Hematopoietic multipotent progenitor cell treated with erythropoietin and hydrocortisone succinate and interleukin-3 and kit ligand, for 4 days (in vitro differentiated cells): Measurements from ENCODE around the gene FXR1.
"Not testable (repeated sequence)": the region's sequence is repeated elsewhere in the genome, so short reads cannot be mapped to it uniquely, and the experiment has no call there.

Experiments
- DNase-seq: peaks from one replicate; pipeline ENCODE4 v3.0.0-alpha.2; 2015

The FXR1 gene

DNA sequence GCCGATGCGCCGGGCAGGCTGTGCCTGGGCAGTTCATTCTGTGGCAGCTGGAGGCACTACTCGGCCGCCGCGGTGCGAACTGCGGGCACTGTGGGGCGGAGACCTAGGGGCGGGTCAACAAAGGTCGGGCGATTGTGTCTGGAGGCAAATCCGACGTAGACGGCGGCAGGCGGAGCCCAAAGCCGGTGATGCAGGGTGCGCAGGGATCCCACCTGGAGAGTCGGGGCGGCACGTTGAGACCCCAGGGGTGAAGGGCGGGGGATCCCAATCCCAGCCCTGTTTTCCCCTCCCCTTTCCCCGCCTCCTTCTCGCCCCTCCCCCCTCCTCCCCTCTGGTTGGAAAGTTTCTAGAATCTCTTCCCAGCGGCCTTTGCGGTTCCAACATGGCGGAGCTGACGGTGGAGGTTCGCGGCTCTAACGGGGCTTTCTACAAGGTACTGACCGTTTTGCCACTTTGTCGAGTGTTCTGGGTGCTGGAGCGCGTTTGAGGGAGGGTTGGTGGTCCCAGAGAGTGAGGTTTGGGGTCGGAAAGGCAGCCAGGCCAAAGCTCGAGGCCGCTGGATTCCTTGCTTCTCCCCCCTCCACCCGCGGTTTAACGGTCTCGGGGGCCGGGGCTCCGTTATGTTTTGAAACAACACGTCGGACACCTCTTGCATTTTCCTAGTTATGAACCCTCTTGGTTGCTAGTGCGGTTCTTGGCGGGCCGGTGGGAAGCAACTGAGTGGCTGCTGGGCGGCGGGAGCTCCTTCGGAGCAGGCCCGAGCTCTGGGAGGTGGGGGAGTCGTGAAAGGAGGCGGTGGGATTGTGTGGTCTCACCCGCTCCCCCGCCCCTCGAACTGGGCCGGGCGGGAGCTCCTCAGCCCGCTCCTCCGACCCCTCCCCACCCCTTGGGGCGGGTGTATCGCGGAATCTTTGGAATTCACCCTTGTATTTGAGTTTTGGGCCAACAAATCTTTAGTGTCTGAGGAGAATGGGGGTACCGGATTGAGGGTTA is at the start of gene FXR1:
FXR1 (plus strand) TSS at position 367 of the 993 bp plus-strand sequence; CDS start at position 383, 16 bp downstream.
- peak; percentile 97 for DNase-seq

DNA sequence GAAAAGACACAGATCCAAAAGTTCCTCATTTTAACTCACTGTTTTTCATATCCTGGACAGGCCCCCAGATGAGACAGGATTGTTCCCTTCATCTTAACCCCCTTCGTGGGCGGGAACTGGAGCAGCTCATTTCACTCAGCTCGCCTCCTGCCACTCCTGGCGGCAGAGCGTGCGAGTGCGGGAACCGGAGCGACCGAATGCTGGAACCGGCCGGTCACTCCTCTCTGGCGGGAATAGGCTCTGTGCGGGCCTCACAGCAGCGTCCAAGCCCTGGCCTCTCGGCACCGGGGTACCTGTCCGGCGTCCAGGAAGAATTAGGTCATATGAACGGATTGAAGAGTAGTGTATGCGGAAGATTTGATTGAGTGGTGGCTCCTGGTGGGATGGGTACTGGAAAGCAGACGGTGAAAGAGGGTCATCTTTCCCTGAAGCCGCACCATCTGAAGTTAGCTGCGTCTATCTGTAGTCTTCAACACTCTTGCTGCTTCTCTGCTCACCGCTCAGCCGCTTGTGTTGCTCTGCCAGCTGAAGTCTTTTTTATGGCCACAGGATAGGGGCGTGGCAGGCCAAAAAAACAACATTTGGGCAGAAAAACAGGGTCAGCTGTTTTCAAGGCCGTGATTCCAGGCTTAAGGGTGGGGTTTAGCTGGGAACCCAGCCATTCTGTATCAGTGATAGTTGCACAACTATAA is 42.3 kb upstream of the FXR1 start:
- peak; percentile 7 for DNase-seq

DNA sequence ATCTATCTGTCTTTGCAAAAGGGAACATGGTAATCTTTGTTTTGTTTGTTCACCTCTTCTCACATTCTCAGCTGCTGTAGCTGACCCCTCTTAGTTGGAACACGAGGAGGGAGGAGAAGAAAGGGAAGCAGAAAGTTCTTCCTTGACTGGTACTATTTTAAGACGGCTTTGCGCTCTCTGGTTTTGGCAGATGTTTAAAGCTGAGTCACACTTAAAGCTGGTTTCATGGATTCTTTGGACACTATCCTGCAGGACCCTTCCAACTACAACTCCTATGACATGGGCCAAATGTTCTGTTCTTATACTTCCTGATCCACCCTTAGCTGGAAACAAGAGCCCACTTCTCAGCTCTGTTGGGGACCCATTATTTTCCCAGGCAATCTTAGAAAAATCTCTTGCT is 40.6 kb upstream of the FXR1 start:
- DNase-seq: no peak

DNA sequence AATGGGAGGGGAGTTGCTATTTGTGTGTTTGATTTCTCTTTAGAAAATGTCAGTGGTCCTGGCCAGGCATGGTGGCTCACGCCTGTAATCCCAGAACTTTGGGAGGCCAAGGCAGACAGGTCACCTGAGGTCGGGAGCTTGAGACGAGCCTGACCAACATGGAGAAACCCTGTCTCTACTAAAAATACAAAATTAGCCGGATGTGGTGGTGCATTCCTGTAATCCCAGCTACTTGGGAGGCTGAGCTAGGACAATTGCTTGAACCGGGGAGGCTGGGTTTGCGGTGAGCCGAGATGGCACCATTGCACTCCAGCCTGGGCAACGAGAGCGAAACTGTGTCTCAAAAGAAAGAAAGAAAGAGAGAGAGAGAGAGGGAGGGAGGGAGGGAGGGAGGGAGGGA is 40.0 kb upstream of the FXR1 start:
- not testable (repeated sequence) for DNase-seq

DNA sequence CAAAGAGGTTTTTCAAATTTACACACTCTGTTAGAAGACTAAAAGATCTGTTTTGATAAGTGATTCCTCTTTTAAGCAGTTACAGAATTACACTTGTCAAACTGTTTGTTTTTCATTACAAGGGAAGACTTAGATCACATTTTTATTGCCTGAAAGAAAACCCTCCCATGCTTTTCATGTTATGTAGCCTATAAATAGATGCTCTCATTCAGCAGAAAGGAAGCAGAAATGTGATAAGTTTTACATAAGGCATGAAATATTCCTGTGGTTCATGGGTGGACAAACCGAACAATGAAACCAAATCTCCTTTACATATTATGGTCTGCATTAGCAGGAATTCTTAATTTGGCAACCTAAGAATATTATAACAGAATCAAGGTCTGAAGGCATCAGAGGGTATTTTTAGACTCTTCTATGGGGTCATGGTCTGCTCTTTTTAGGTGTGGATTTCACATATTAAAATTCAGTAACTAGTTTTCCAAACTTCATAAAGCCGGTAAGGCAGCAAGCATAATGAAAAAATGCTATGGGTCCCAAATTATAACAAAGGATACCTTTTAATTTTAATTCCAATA is 37.3 kb upstream of the FXR1 start:
- DNase-seq: no peak

DNA sequence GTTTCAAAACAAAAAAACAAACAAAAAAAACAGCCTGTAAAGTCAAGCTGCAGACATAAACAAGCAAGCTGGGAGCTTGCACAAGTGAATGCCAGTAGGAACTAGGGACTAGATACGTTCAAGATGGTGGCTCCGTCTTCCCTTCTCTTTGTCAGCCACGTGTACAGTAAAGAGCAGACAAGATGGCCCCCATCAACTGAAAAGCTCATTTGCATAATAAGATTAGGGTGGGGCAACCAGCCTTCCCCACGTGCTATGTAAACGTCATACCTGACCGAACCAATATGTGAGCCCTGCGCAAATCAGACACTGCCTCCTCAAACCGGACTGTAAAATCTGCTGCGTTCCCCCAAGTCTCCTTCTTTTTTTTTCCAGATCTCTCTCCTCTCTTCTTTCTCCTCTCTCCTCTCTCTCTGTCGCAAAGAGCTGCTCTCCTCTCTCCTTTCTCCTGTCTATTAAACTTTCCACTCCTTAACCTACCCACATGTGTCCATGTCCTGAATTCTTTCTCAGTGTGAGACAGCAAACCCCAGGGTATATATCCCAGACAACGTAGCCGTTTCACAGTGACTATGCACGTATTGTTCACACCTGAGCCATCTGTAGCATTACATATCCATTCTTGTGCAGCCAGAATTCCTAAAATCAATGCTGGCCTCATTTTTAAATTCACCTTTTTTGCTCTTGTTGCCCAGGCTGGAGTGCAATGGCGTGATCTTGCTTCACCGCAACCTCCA is 31.2 kb upstream of the FXR1 start:
- DNase-seq: no peak

DNA sequence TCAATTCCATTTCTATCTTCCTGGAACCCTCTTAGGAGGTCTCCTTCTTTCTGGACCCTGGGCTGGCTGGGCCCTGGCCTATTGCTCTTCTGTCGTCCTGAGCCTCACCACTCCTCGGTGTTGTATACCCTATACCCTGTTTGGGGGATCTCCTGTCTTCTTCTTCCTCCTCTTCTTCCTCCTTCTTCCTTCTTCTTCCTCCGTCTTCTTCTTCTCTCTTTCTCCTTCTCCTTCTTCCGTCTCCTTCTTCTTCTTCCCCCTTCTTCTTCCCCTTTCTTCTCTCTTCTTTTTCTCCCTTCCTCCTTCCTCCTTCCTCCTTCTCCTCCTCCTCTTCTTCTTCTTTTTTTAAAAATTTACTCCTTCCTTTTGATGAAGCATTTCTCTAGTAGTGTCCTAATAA is 30.4 kb upstream of the FXR1 start:
- no peak for DNase-seq

DNA sequence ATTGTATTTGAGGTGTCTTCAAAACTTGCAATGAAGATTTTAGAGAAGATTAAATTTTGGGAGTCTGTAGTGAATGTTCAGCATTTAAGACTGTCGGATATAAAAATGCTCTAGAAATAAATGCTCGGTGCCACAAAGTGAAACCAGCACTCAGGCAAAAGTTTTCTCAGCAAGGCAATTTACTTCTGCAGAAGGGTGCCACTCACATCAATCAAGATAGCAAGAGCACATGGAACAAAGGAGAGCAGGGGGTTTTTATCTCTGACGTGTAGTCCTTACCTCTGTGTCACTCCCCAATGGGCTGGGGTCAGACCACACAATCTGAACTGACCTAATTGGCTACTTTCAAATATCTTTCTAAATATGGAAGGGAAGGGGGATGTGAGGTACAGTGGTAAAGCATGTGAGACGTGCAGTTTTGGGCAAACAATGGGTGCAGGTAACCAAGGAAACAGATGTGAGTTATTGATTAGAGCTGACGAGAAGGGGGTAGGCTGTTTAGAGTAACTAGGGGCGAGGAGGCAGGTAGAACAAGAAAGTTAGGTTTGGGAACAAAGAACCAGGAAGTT is 23.4 kb upstream of the FXR1 start:
- no peak for DNase-seq

DNA sequence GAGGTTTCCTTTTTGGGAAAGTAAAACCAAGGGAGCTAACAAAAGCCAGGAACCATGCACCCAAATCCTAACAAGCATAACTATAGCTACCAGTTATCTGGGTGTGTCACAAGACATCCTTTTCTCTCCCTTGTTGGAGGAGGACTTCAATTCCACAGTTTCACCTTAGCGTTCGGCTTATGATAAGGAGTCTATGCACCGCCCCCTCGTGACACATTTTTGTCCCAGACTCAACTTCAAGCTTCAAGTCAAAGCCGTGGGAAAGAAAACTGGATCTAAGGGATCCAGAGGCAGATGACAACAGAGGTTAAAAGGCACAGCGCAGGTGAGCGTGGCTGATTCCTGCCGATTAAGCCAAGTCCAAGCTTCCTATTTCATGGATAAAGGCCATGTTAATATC is 13.9 kb upstream of the FXR1 start:
- no peak for DNase-seq

DNA sequence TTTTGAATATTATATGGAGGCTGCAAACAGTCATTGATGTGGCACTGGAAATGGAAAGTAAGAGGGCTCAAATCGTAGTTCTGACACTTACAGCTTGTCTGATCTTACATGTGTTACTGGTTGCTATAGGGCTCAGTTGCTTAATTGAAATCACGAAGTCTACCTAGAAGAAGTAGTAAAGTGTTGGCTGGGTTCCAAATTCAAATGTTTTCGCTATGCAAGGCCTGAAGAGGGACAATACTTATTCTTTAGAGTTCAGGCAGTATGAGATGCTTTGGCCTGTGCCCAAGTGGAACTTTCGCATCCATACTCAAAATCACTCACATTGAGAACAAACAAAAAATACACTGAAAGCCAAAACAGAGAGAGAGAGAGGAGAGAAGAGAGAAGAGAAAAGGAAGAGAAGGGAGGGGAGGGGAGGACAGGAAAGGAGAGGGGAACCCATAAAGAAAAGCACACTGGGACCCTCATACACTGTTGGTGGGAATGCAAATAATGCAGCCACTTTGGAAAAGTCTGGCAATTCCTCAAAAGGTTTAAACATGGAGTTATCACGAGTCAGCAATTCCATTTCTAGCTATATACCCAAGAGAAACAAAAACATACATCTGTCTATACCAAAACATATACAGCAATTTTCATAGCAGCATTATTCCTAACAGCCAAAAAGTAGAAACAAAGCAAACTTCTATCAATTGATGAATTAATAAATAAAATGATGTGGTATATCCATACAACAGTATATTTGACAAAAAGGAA is 2.9 kb upstream of the FXR1 start:
- DNase-seq: no peak

DNA sequence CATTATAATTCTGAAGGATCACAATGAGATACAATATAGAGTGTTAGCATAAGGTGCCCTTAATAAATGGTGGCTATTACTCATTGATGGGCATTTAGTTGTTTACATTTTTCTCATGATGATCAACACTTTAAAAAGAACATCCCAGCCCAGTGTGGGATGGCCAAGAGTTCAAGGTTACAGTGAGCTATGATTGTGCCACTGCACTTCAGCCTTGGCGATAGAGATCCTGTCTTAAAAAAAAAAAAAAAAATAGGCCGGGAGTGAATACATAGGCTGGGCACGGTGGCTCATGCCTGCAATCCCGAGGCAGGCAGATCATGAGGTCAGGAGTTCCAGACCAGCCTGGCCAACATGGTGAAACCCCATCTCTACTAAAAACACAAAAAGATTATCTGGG is 1.6 kb upstream of the FXR1 start:
- no peak for DNase-seq

DNA sequence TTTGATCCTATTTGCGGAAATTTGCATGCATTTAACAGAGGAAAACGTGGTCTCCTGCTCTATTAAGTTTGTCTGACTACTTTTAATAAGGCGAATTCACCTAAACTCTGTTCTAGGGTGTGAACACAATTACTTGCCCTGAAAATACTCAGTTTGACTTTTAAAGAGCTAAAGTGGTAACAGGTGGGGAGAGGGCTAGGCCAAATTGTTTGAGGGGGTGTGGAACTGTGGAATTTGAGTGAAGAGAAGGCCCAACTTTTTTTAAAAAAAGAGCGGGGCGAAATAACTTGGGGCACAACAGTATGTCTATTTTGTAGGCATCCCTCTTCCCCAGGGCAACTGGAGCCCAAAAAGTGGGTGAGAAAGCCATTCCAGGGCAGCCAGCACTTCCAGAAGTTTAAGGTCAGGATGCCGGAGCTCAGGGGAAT is 580 bp upstream of the FXR1 start:
- no peak for DNase-seq

DNA sequence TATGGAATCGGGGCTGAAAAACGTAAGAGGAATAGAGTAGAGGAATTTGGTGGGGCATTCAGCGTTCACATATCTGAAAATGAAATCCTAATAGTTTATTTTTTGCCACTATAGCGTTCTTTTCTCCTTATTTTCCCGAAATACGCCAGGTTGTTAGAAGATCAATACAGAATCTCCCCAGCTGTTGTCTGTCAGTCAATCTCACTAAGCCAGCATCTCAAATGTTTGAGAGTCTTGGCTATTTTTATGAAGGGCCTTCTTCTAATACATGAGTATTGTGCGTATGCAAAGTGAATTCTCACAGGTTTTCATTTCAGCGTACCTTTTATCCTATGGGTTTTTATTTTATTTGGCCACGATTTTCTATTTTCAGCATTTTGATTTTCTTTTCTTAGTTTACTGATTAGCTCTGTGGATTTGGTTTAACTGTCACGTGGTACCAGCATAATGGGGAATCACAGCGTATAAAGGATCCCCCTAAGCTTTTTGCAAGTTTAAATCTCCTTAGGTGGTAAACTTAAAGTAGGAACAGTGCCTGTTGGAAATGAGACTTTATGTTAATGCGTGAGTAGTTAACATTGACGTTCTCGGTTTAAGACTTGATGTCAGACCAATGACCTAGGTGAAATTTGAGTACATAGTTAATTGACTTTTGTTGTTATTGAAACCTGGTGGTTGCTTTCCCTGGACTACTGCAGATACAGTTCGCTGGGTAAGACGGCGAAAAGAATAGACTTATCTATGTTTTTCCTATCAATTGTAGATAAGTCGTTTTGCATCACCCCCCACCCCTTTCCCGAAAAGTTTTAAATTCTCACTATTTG is 1.3 kb downstream of the FXR1 start:
- no peak for DNase-seq

DNA sequence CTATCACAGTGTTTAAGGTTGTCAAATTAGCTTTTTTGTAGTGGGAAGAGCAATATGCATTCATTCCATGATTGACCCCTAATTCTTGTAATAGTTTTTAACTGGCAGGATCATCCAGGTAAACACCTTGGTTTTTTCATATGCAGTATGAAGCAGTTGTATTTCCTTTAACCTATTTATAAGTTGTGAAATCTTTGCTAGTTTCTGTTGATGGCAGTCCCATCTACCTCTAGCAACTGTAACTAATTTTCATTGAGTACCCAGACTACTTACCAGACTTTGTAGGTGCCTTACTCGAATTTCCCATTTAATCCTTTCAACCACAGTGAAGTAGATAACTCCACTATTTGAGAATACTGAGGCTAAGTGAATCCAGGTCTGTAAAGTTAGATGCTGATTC is 6.1 kb downstream of the FXR1 start:
- no peak for DNase-seq

DNA sequence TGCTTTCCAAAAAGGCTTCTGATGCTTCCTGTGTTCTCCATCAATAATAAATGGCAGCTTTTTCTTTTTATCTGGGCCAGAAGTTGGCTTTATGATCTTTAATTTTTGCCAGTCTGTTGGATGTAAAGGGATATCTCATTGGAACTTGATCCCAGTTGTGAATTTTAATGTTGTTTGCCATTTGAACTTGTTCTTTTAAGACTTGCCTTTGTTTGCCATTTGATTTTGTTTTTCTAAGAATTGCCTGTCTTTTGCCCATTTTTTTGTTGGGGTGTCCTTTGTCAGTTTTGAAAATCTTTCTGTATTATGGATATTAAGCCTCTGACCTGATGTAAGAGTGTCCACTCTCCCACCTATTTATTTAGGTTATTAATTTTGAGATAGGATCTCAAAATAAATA is 9.8 kb downstream of the FXR1 start:
- no peak for DNase-seq

DNA sequence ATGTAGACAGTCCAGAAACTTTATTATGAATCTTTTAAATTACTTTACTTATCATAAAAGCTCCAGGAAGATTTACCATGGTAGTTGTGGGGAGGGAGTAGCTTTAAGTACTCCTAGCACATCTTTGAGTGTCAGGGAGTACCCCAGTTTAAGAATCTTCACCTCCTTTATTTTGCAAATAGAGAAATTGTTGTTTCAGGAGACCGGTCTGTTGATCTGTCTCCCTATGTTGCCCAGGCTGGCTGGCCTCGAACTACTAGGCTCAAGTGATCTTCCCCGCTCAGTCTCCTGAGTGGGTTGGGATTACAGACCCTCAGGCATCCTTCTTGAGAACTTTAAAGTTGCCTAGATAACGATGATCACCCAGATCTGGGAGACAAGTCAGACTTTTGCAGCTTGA is 11.1 kb downstream of the FXR1 start:
- no peak for DNase-seq

DNA sequence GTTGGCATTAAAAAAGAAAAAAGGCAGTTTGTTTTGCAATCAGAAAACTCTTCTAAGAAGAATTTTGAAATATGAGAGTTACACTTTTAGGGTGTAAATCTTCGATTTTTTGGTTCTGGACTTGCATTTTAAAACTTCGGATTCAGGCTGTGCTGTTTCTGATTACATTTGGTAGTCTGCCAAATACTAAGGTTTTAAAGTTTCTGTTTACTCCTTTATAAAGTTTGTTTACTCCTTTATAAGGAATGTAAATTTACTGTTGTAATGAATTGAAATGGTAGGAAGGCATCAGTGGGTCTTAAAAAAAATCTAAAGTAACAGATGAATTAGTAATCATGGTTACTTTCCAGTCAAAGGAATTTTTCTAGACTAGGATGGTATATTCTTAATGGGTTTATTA is 14.1 kb downstream of the FXR1 start:
- DNase-seq: no peak

DNA sequence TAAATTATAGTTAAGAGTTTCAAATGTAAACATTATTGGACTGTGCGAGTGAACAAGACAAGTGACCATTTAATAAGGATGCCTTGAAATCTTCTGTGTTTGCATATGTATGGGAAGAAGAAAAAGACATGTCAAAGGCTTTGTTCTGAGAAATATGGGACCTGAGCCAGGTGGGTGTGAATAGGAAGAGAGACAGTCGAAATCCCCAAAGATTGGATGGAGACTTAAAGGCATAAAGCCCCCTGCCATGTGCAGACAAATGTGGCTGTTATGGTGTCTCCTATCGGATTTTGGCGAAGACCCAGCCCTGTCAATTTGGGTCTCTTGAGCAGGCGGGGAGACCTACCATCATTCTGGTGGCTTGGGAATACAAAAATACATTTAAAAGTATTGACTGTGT is 16.9 kb downstream of the FXR1 start:
- DNase-seq: no peak

DNA sequence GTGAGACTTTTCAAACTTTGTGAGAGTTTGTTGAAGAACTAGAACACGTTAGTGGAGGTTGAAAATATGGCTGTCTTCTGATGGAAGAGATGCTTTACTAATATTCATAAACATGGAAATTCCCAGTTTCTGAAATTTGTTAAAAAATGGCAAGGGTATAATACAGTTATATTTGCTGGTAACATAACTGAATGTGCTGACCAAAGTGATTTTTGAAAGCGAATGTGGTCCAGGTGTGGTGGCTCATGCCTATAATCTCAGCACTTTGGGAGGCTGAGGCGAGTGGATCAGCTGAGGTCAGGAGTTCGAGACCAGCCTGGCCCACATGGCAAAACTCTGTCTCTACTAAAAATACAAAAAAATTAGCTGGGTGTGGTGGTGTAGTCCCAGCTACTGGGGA is 18.1 kb downstream of the FXR1 start:
- DNase-seq: no peak

DNA sequence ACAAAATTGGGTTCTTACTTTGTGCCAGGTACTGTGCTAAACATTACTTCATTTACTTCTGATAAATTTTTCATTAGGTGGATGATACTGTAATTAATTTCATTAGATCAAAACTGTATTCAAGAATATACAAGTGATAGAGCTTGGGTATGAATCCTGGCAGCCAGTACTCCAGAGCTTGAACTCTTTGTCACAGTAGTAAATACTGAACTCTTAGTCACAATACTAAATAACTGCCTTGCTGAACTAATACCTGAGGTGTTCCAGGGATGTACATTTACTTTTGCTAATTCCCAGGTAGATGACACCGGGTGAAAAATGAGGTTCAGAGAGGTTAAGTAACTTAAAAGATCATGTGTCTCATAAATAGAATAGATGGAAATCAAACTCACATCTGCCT is 20.3 kb downstream of the FXR1 start:
- DNase-seq: no peak

DNA sequence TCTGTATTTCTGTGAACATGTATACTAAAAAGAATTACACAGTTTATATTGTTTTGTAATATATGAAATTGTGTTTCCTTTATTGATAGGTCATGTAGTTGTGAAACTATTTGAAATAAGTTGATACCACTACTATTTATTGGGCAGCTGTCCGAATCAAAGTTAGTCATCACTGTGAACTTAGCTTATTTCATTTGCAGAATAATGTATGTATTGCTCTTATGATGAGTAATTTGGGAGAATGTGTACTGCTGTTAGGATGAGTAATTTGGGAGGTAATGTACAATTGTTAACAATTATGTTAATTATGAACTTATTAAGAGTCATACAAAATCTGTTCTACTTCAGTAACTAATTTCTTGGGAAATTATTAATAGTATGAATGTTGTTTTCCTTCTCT is 22.2 kb downstream of the FXR1 start:
- no peak for DNase-seq
